ENCODE measurements around the gene PKIG. TPM values are rescaled to one million over a fixed set of nuclear protein-coding genes. Genes with fewer than 3 reads are reported as not detected.

PKIG gene
- total RNA-seq, 1 experiment from 2014 or later: 20.1 TPM

- no peak for DNase-seq (ENCODE audit: low read depth, low spot score)
- H3K27ac ChIP-seq (ENCODE audit: low read depth, low read length): no peak overlapping the region
- BruUV-seq (replicated peaks): no TSS peak
- intact Hi-C loops (cut with micrococcal nuclease): no loop called here
- H3K9ac ChIP-seq (ENCODE audit: low read length): no peak overlapping the region
- H2AFZ ChIP-seq (ENCODE audit: low read depth, low read length, poor library complexity, severe bottlenecking): no peak overlapping the region
- RAD21 ChIA-PET (ENCODE audit: low non-redundant PET in 1 of 2, low total read pairs in 2 of 2, uncharacterized antibody in 2 of 2, unreplicated experiment in 2 of 2): no interaction called here
- no peaks in the 10 kb centered on the region for H3K79me2 ChIP-seq (ENCODE audit: insufficient read depth, low read length)
- H3K9me3 ChIP-seq (ENCODE audit: control insufficient read depth in 1 of 2, insufficient read depth in 1 of 2, low read depth in 1 of 2, low read length in 2 of 2): no peaks in the 10 kb centered on the region
- no peaks in the 10 kb centered on the region for H3K9me2 ChIP-seq (ENCODE audit: insufficient read depth)
- no peaks in the 10 kb centered on the region for H3K4me1 ChIP-seq (ENCODE audit: control insufficient read depth in 1 of 2, insufficient read depth in 2 of 2, low read length in 2 of 2)
- no peaks in the 10 kb centered on the region for H3K36me3 ChIP-seq (ENCODE audit: control insufficient read depth in 1 of 2, insufficient read depth in 2 of 2, low read length in 2 of 2)
- H3K4me3 ChIP-seq (replicated peaks in 1 of 2; ENCODE audit: low read depth in 1 of 2, low read length in 2 of 2): no peak overlapping the region
- no peak overlapping the region for H3K4me2 ChIP-seq (ENCODE audit: low read length)
- H3K27me3 ChIP-seq (ENCODE audit: insufficient read depth, low read length): no peaks in the 10 kb centered on the region
- no peak for ATAC-seq
- CTCF ChIA-PET: no interaction called here
- no peaks in the 10 kb centered on the region for H4K20me1 ChIP-seq (ENCODE audit: insufficient read depth)
- TF ChIP-seq, protein P1, sequence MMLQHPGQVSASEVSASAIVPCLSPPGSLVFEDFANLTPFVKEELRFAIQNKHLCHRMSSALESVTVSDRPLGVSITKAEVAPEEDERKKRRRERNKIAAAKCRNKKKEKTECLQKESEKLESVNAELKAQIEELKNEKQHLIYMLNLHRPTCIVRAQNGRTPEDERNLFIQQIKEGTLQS (IDR thresholded peaks at IDR 0.05): no peak
- no peak for TF ChIP-seq POLR2A (IDR thresholded peaks at IDR 0.05; ENCODE audit: borderline replicate concordance, extremely low read depth, insufficient read depth, insufficient read length)
- no peak for TF ChIP-seq SP1 (IDR thresholded peaks at IDR 0.05; ENCODE audit: low read depth)
- no peak for TF ChIP-seq EZH2 (IDR thresholded peaks at IDR 0.05)
- POLR2A ChIA-PET: no interaction called here
These were observed 79.9 kb downstream of the PKIG start for GRCh38 chr20:44662261-44662660.

GRCh38 chr20:44664131-44664530 is 81.8 kb downstream of the PKIG start:
- H3K79me2 ChIP-seq (ENCODE audit: insufficient read depth, low read length): no peaks in the 10 kb centered on the region
- H3K9me3 ChIP-seq (ENCODE audit: control insufficient read depth in 1 of 2, insufficient read depth in 1 of 2, low read depth in 1 of 2, low read length in 2 of 2): no peaks in the 10 kb centered on the region
- no peaks in the 10 kb centered on the region for H4K20me1 ChIP-seq (ENCODE audit: insufficient read depth)
- ChIA-PET CTCF (no interaction called here), POLR2A (no interaction called here), RAD21 (ENCODE audit: low non-redundant PET in 1 of 2, low total read pairs in 2 of 2, uncharacterized antibody in 2 of 2, unreplicated experiment in 2 of 2) (no interaction called here)
- H3K27me3 ChIP-seq (ENCODE audit: insufficient read depth, low read length): no peaks in the 10 kb centered on the region
- no peak overlapping the region for H2AFZ ChIP-seq (ENCODE audit: low read depth, low read length, poor library complexity, severe bottlenecking)
- intact Hi-C loops (cut with micrococcal nuclease): no loop called here
- H3K36me3 ChIP-seq (ENCODE audit: control insufficient read depth in 1 of 2, insufficient read depth in 2 of 2, low read length in 2 of 2): no peaks in the 10 kb centered on the region
- H3K9me2 ChIP-seq (ENCODE audit: insufficient read depth): no peaks in the 10 kb centered on the region
- no peak overlapping the region for H3K9ac ChIP-seq (ENCODE audit: low read length)
- no peak overlapping the region for H3K27ac ChIP-seq (ENCODE audit: low read depth, low read length)
- peaks cover 0 to 3% of the 10 kb centered on the region in 2 experiments; a peak in 1 of 4 replicates for H3K4me1 ChIP-seq (ENCODE audit: control insufficient read depth in 1 of 2, insufficient read depth in 2 of 2, low read length in 2 of 2)
- ATAC-seq: no peak
- TF ChIP-seq EGR1 (IDR thresholded peaks at IDR 0.05; ENCODE audit: low read depth) (no peak), JUND (IDR thresholded peaks at IDR 0.05) (no peak), ZFX (IDR thresholded peaks at IDR 0.05) (no peak), ZBTB33 (IDR thresholded peaks at IDR 0.05; ENCODE audit: extremely low read depth, insufficient replicate concordance, low read length) (no peak), FOSL1 (IDR thresholded peaks at IDR 0.05; ENCODE audit: low read depth) (no peak), MAX (IDR thresholded peaks at IDR 0.05) (no peak), EZH2phosphoT487 (IDR thresholded peaks at IDR 0.05; ENCODE audit: borderline replicate concordance) (no peak), SIN3A (IDR thresholded peaks at IDR 0.05; ENCODE audit: low read depth) (no peak), CBX3 (IDR thresholded peaks at IDR 0.05; ENCODE audit: low read depth) (no peak), YY1 (IDR thresholded peaks at IDR 0.05; ENCODE audit: extremely low read depth, insufficient replicate concordance, low read depth, low read length) (no peak)
- H3K4me3 ChIP-seq (replicated peaks in 1 of 2; ENCODE audit: low read depth in 1 of 2, low read length in 2 of 2): no peak overlapping the region
- DNase-seq (ENCODE audit: low read depth, low spot score): no peak
- no peak overlapping the region for H3K4me2 ChIP-seq (ENCODE audit: low read length)
- BruUV-seq (replicated peaks): no TSS peak
